ENCODE data around the gene SLC6A20. TPM values are rescaled to one million over a fixed set of nuclear protein-coding genes. Genes with fewer than 3 reads are reported as not detected.
A peak's percentile ranks its signal among the peaks of the same experiment; 100 is the strongest.

Gene SLC6A20
- total RNA-seq, 4 donors from 2014 or later: 13.4 to 26.1 (median 21.5) TPM

- H3K4me3 ChIP-seq: peak overlapping the region; percentile 10 to 65 (median 40)
- peak overlapping the region in 2 of 4 donors; percentile 55 to 60 for H3K27ac ChIP-seq
- H3K36me3 ChIP-seq: no peaks in the 10 kb centered on the region
- no peak for TF ChIP-seq CTCF (IDR thresholded peaks at IDR 0.05)
- no peak for TF ChIP-seq POLR2A (IDR thresholded peaks at IDR 0.05)
- TF ChIP-seq EP300 (IDR thresholded peaks at IDR 0.05): no peak
- peaks cover 0 to 62% of the 10 kb centered on the region in 2 donors for H3K27me3 ChIP-seq
- H3K4me1 ChIP-seq: peaks cover 0 to 20% (median 10%) of the 10 kb centered on the region in 4 donors
- 14 to 21% methylated on average over 14 of the region's 14 CpGs for WGBS, 2 donors
- peaks cover 0 to 2% (median 0%) of the 10 kb centered on the region in 4 donors for H3K9me3 ChIP-seq
- DNase-seq (ENCODE audit: low spot score in 2 of 2): no peak
These were observed 841 bp downstream of the SLC6A20 start for GRCh38 chr3:45795509-45795881.

- peaks cover 0 to 20% (median 10%) of the 10 kb centered on the region in 4 donors for H3K4me1 ChIP-seq
- no peak for TF ChIP-seq EP300 (IDR thresholded peaks at IDR 0.05)
- TF ChIP-seq POLR2A (IDR thresholded peaks at IDR 0.05): no peak
- TF ChIP-seq CTCF (IDR thresholded peaks at IDR 0.05): no peak
- H3K9me3 ChIP-seq: peaks cover 0 to 10% (median under 1%) of the 10 kb centered on the region in 4 donors
- no peak overlapping the region for H3K27ac ChIP-seq
- no peak for DNase-seq (ENCODE audit: low spot score in 2 of 2)
- H3K4me3 ChIP-seq: no peak overlapping the region
- 73 to 76% methylated on average over 1 of the region's 1 CpG for WGBS, 2 donors
- H3K27me3 ChIP-seq: peaks cover 0 to 53% of the 10 kb centered on the region in 2 donors
- H3K36me3 ChIP-seq: no peaks in the 10 kb centered on the region
These were observed 1.7 kb downstream of the SLC6A20 start for GRCh38 chr3:45794660-45795059.

- no peaks in the 10 kb centered on the region for H3K36me3 ChIP-seq
- peaks cover 0 to 20% (median 10%) of the 10 kb centered on the region in 4 donors for H3K4me1 ChIP-seq
- peaks cover 0 to 49% of the 10 kb centered on the region in 2 donors for H3K27me3 ChIP-seq
- peaks cover 0 to 14% (median 3%) of the 10 kb centered on the region in 4 donors for H3K9me3 ChIP-seq
- no peak overlapping the region for H3K4me3 ChIP-seq
- DNase-seq (ENCODE audit: low spot score in 2 of 2): no peak
- no peak for TF ChIP-seq CTCF (IDR thresholded peaks at IDR 0.05)
- 90 to 94% methylated on average over 5 of the region's 5 CpGs for WGBS, 2 donors
- H3K27ac ChIP-seq: no peak overlapping the region
These were observed 2.2 kb downstream of the SLC6A20 start for GRCh38 chr3:45794177-45794560.

GRCh38 chr3:45793482-45794176 is 2.7 kb downstream of the SLC6A20 start:
- TF ChIP-seq POLR2A (IDR thresholded peaks at IDR 0.05) (no peak), EP300 (IDR thresholded peaks at IDR 0.05) (no peak), CTCF (IDR thresholded peaks at IDR 0.05) (no peak)

GRCh38 chr3:45792516-45793172 is 3.7 kb downstream of the SLC6A20 start:
- no peak overlapping the region for H3K27ac ChIP-seq
- 87 to 92% methylated on average over 7 of the region's 7 CpGs for WGBS, 2 donors
- no peak overlapping the region for H3K4me3 ChIP-seq
- no peak for DNase-seq (ENCODE audit: low spot score in 2 of 2)
- H3K4me1 ChIP-seq: peaks cover 0 to 20% (median 10%) of the 10 kb centered on the region in 4 donors
- no peak for TF ChIP-seq CTCF (IDR thresholded peaks at IDR 0.05)
- TF ChIP-seq POLR2A (IDR thresholded peaks at IDR 0.05): no peak
- no peak for TF ChIP-seq EP300 (IDR thresholded peaks at IDR 0.05)
- H3K27me3 ChIP-seq: peaks cover 0 to 34% of the 10 kb centered on the region in 2 donors
- H3K9me3 ChIP-seq: peaks cover 0 to 14% (median 6%) of the 10 kb centered on the region in 4 donors
- H3K36me3 ChIP-seq: no peaks in the 10 kb centered on the region

More at GRCh38 chr3:45793482-45794176, 2.7 kb downstream of the SLC6A20 start:
- Histone ChIP-seq H3K9me3 (peaks cover 0 to 14% (median 5%) of the 10 kb centered on the region in 4 donors), H3K4me1 (peaks cover 0 to 20% (median 10%) of the 10 kb centered on the region in 4 donors), H3K4me3 (no peak overlapping the region), H3K27me3 (peaks cover 0 to 43% of the 10 kb centered on the region in 2 donors), H3K27ac (no peak overlapping the region), H3K36me3 (no peaks in the 10 kb centered on the region)
- WGBS, 2 donors: 48 to 54% methylated on average over 9 of the region's 9 CpGs
- no peak for DNase-seq (ENCODE audit: low spot score in 2 of 2)
